Panc1 (cell line): ENCODE data around the gene IGLL5. TPM values are rescaled to one million over a fixed set of nuclear protein-coding genes. Genes with fewer than 3 reads are reported as not detected.

ENCODE experiments used
- ATAC-seq: fragments of 200-7000 bp; cut with Tn5 transposase; 2 replicates; pipeline ENCODE4 v1.9.1; 2020; ENCODE audit warnings: mild to moderate bottlenecking, moderate library complexity
- BruUV-seq: library from RNA; stranded (reverse); fragments of 400-500 nt; replicated peaks from 2 replicates; lab custom pipeline; 2021; lab: Mats Ljungman, UMichigan
- CTCF ChIA-PET: fragments of 300-600 bp; sonication (Branson Sonifier 250); formaldehyde crosslinking; loops from one replicate; lab custom pipeline; 2022; ENCODE audit warnings: antibody characterized with exemption; lab: Charles Lee
- POLR2A ChIA-PET: fragments of 300-600 bp; sonication (Branson Sonifier 250); formaldehyde crosslinking; loops from one replicate; lab custom pipeline; 2022; ENCODE audit warnings: antibody characterized with exemption; lab: Charles Lee
- DNase-seq: peaks from one replicate; pipeline ENCODE4 v3.0.0-alpha.2; 2010; ENCODE audit warnings: low read depth, low spot score
- H3K27ac ChIP-seq: 2 replicates; pipeline ENCODE4 v1.5.1; 2011; ENCODE audit warnings: mild to moderate bottlenecking, low read length, inconsistent platforms
- H3K27me3 ChIP-seq: fragments of 200-500 bp; sonication (Bioruptor generic); 2 replicates; pipeline ENCODE4 v1.6.0; 2014; ENCODE audit warnings: low read length, inconsistent platforms; ENCODE audit not compliant: control insufficient read depth, insufficient read depth
- H3K36me3 ChIP-seq: fragments of 200-500 bp; sonication (Bioruptor generic); 2 replicates; pipeline ENCODE4 v1.5.1; 2014; ENCODE audit warnings: inconsistent platforms, mild to moderate bottlenecking, low read length, moderate library complexity; ENCODE audit not compliant: control insufficient read depth, insufficient read depth
- H3K4me1 ChIP-seq: 2 replicates; pipeline ENCODE4 v1.5.1; 2011; ENCODE audit warnings: inconsistent platforms, mild to moderate bottlenecking, low read length, moderate library complexity; ENCODE audit not compliant: control insufficient read depth, insufficient read depth
- H3K4me3 ChIP-seq, 2 experiments: 2 replicates each; pipeline ENCODE4 v1.5.1; 2011 to 2012; ENCODE audit warnings: low read depth in 2 of 2, low read length in 2 of 2, mild to moderate bottlenecking in 2 of 2, inconsistent platforms in 1 of 2, moderate library complexity in 1 of 2
- H3K9me3 ChIP-seq: fragments of 200-500 bp; sonication (Bioruptor generic); 2 replicates; pipeline ENCODE4 v1.5.1; 2014; ENCODE audit warnings: low read depth, mild to moderate bottlenecking, inconsistent platforms, low read length, moderate library complexity; ENCODE audit not compliant: control insufficient read depth, insufficient read depth
- POLR2AphosphoS5 ChIP-seq: IDR thresholded peaks from 2 replicates; pipeline ENCODE4 v1.6.1; 2012; ENCODE audit warnings: mild to moderate bottlenecking, low read depth, low read length, moderate library complexity
- REST ChIP-seq, 2 experiments: IDR thresholded peaks; 2 replicates each; pipeline ENCODE4 v1.6.1; 2011 to 2012; ENCODE audit warnings: low read depth in 2 of 2, control low read depth in 1 of 2, low read length in 1 of 2, mild to moderate bottlenecking in 1 of 2, moderate library complexity in 1 of 2; ENCODE audit not compliant: insufficient read depth in 1 of 2
- SIN3A ChIP-seq: IDR thresholded peaks from 2 replicates; pipeline ENCODE4 v1.6.1; 2012; ENCODE audit warnings: low read depth, mild to moderate bottlenecking, low read length, moderate library complexity, borderline replicate concordance; ENCODE audit not compliant: insufficient read depth
- TCF7L2 ChIP-seq: IDR thresholded peaks from 2 replicates; pipeline ENCODE4 v1.6.1; 2011; ENCODE audit warnings: mild to moderate bottlenecking, low read depth, low read length, inconsistent platforms
- in situ Hi-C: cut with HindIII; loops from 2 replicates; pipeline ENCODE4 v1.10.0; 2016; ENCODE audit warnings: low sequenced_read_pairs, low pct_unique_long_range_greater_than_20kb
- intact Hi-C: fragments of 100-400 bp; cut with micrococcal nuclease; formaldehyde crosslinking; loops from one replicate; pipeline ENCODE4 v1.10.0; 2022; ENCODE audit not compliant: unreplicated experiment
- total RNA-seq: library from RNA; stranded (reverse); gene quantifications from one replicate; pipeline ENCODE4 v1.2.1, GENCODE V29; 2021; ENCODE audit not compliant: unreplicated experiment
- TF ChIP-seq, protein P1 (sequence below): fragments of 450-650 bp; IDR thresholded peaks from 2 replicates; pipeline ENCODE4 v1.5.1; 2017; ENCODE audit warnings: mild to moderate bottlenecking

IGLL5 gene
- total RNA-seq, 1 experiment from 2014 or later, result not detected

- POLR2A ChIA-PET, result no interaction called here
- no TSS peak for BruUV-seq
Measured at GRCh38 chr22:22893077-22893805, 5.6 kb downstream of the IGLL5 start.

DNA sequence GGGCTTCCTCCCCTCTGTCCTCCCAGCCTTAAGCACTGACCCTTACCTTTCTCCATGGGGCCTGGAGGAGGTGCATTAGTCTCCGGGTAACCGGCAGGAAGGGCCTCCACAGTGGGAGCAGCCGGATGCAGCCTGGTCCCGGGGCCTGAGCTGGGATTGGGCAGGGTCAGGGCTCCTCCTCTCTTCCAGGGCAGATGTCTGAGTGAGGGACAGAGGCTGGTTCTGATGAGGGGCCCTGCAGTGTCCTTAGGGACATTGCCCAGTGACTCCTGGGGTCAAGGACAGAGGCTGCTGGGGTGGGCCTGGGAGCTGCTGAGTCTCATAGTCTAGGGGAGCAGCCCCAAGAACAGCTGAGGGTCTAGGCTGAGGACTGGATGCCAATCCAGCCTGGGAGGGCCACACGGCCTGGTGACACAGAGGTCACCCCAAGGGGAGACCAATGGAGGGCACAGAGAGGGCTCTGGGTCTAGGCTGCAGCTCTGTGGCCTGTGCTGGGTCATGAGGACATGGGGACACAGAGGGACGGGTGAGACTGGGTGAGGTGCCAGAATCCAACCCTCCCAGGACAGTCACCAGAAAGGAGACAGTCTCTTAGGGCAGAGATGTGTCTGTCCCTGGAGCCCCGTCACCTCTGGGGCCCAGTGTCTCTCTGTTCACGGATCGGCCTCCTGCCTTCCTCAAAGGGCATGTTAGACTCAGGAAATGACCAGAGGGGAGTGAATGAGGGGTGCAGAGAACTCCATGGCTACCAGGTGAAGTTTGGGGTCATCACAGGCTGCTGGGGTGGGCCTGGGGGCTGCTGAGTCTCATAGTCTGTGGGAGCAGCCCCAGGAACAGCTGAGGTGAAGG is 6.5 kb downstream of the IGLL5 start:
- CTCF ChIA-PET, result no interaction called here

More at GRCh38 chr22:22893077-22893805, 5.6 kb downstream of the IGLL5 start:
- TF ChIP-seq TCF7L2 (no peak), REST (IDR thresholded peaks at IDR 0.05; ENCODE audit: insufficient read depth in 1 of 2, low read depth in 2 of 2, low read length in 1 of 2) (no peak), SIN3A (no peak), POLR2AphosphoS5 (no peak)
- TF ChIP-seq, protein P1, sequence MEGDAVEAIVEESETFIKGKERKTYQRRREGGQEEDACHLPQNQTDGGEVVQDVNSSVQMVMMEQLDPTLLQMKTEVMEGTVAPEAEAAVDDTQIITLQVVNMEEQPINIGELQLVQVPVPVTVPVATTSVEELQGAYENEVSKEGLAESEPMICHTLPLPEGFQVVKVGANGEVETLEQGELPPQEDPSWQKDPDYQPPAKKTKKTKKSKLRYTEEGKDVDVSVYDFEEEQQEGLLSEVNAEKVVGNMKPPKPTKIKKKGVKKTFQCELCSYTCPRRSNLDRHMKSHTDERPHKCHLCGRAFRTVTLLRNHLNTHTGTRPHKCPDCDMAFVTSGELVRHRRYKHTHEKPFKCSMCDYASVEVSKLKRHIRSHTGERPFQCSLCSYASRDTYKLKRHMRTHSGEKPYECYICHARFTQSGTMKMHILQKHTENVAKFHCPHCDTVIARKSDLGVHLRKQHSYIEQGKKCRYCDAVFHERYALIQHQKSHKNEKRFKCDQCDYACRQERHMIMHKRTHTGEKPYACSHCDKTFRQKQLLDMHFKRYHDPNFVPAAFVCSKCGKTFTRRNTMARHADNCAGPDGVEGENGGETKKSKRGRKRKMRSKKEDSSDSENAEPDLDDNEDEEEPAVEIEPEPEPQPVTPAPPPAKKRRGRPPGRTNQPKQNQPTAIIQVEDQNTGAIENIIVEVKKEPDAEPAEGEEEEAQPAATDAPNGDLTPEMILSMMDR, result no peak
- H3K9me3 ChIP-seq, result no peaks in the 10 kb centered on the region
- CTCF ChIA-PET, result no interaction called here
- no peak overlapping the region for H3K4me3 ChIP-seq
- H3K4me1 ChIP-seq, result no peaks in the 10 kb centered on the region
- DNase-seq (no peak), ATAC-seq (no peak)
- H3K27me3 ChIP-seq, result peaks cover 13% of the 10 kb centered on the region
- H3K27ac ChIP-seq, result no peak overlapping the region
- intact Hi-C loops (no loop called here), in situ Hi-C loops (no loop called here)
- H3K36me3 ChIP-seq, result no peaks in the 10 kb centered on the region

More for the DNA sequence above, 6.5 kb downstream of the IGLL5 start:
- no TSS peak for BruUV-seq
- in situ Hi-C loops, result no loop called here
- Histone ChIP-seq H3K9me3 (no peaks in the 10 kb centered on the region), H3K27me3 (peaks cover 13% of the 10 kb centered on the region), H3K4me1 (no peaks in the 10 kb centered on the region), H3K36me3 (no peaks in the 10 kb centered on the region), H3K27ac (no peak overlapping the region), H3K4me3 (no peak overlapping the region)
- intact Hi-C loops, result no loop called here
- TF ChIP-seq, protein P1, result no peak
- TF ChIP-seq REST (IDR thresholded peaks at IDR 0.05; ENCODE audit: insufficient read depth in 1 of 2, low read depth in 2 of 2, low read length in 1 of 2) (no peak), POLR2AphosphoS5 (no peak), TCF7L2 (no peak), SIN3A (no peak)
- DNase-seq (no peak), ATAC-seq (no peak)
- POLR2A ChIA-PET, result no interaction called here
